HG02938 (cell line): ENCODE measurements around the gene ELMO1.

Experiments used
- ATAC-seq: cut with Tn5 transposase; IDR thresholded peaks from one replicate; pipeline ENCODE4 v1.9.1; 2021; ENCODE audit warnings: mild to moderate bottlenecking, moderate library complexity; ENCODE audit not compliant: unreplicated experiment

ELMO1 gene

DNA sequence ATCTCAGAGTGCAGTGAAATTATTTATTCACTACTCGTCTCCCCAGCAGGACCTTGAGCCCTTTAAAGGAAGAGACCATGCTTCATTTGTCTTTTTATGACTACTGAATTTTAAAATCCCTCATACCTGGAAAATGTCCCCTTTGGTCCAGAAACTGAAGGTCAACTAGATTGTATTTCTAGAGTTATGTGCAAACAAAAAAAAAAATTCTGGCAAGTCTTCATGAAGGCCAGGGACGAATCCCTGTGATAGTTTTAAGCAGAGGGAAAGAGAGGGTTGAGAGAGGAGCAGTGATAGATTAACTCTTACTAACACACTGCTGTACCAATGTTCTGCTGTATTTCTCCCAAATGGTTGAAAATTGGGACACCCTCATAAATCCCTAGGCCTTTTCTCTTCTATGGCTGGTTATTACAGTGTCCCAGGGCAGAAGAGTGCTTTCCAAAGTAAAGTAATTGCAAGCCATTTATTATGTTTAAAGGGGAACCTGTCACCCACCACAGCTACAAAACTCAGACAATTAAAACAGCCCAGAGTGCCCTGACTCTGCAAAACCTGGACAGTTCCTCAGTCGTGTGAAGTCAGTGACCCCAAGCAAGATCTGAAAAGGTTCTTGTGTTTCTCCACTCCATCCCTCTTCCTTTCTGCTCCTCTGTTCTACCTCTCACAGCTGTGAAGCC, 541.6 kb downstream of the ELMO1 start:
- ATAC-seq = no peak

DNA sequence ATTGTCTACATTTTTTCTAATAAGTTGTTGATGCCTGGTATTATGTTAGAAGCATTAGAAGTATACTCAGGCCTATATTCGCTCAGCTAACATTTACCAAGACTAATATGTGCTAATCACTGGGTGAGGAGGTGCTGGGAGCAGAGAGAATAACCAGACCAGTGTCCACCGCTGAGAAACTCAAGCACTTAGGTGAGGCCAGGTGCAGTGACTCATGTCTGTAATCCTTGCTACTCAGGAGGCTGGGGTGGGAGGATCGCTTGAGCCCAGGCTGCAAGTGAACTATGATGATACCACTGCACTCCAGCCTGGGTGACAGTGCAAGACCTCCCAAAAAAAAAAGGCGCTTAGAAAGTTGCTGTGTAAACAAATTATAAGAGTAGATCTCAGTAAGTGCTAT, 542.2 kb downstream of the ELMO1 start:
- ATAC-seq = no peak

DNA sequence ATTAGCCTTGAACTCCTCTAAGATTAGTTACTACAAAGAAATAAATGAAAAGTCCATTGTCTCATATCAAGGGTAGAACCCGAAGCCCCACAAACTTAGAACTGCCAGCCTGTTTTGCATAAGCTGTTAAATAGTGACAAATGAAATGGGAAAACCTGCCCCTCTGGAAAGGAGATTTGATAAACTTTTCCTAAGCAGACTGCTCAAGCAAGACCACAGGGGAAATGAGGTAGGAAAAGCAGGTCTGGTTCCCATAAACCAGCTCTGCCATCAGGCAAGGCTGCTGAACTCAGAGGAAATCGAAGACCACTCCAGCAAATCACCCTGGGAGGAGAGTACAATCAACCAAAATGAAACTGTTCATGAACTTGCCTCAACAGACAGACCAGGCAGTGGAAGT, 542.8 kb downstream of the ELMO1 start:
- ATAC-seq = no peak

DNA sequence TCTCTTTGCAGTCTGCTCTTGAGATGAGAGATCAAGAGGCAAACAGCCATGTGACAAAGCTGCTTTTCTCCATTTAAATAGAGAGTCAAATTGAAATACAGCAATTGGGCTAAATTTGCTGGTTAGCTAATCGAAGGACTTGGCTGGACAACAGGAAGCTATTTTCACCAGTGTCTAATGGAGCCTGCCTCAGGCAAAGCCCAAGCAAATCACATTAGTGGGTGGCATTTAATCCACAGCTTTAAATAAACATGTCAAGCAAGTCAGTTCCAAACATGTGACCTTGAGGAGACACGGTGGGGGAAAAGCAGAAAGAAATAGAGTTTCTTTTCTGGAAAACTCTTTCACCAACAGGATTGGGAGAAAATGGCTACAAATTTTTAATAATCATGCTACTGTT, 543.9 kb downstream of the ELMO1 start:
- no peak for ATAC-seq

DNA sequence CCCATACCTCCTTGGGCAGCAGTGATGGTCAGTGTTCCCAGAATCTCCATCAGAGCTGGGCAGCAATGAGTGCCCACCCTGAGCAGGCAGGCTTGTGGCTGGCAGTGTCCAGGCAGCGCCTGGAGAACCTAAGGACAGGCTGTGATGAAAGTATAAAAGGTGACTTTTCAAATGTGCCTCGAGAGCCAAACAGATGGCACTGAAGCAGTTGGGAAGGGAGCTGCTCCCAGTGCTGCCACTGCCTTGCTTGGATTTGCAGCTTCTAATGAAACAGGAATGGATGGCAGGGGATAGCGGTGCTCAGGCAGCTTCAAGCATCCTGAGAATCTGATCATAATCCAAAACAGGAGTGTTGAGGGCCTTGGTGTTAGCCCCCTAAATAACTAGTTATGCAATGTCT, 544.6 kb downstream of the ELMO1 start:
- no peak for ATAC-seq

DNA sequence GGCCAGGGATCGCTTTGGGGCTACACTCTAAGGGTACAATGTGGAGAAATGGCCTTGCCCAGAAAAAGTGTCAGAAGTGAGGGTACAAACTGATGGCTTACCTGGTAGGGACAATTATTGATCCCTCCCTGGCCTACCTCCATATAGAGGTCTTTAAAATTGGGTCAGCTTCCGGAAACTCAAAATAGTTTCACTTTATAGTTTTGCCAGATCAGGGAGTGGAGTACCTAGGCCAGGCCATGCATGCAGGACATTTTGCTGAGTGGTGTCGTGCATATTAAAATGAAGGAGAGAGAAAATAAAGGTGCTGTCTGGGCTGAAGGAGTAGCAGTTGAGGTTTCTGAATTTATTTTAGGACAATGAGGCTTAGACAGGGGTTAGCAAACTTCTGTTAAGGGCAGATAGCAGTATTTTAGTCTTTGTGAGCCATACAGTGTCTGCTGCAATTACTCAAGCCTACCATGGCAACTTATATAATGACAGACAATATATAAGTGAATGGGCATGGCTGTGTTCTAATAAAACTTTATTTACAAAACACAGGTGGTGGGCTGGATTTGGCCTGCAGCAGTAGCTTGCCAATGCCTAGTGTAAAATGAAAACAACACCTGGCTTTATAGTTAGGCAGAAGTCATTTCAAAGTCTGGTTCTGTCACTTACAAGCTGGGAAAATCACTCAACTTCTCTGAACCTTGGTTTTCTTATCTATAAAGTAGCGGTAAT, 547.5 kb downstream of the ELMO1 start:
- ATAC-seq = no peak

DNA sequence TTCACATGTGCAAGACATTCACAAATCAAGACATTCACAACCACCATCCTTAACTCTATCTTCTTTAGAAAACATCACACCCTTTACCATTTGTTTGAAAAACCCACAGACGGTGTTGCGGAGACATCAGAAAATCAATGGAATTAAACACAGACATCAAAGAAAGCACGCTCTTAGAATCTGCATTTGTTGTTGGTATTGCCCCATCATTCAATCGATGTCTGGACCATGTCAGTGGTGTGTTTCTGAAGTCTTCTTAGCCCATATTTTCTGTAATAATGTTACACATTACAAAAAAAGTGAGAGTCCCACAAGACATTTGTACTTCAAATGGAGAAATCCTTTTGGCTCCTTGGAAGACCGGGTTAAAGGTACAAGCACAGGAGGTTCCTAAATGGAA, 550.5 kb downstream of the ELMO1 start:
- ATAC-seq = no peak

DNA sequence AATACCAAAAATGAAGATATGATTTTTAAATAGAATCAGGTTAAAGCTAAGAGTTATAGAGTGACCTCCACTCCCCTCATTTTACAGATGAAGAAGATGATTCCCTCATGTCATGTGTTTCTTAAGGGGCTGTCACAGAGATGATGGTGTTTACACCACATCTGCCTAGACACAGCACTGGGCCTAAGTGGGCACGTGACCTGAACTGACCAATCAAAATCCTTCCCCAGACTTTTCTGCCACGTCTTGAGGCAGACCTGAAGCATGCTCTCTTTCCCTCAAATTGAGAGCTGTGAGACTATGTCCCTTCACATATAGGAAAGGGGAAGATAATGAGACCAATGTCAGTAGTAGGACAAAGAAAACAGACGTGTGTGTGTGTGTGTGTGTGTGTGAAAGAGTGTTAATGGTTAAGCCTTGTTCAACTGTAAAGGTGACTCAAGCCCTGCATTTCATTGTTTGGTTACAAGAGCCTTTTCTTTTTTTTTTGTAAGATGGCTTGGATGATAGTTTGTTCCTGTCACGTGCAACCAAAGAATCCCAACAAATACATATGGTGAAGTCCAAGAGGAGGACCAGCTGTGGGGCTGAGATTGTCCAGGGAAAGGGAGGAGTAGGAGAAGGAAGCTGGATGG, 551.6 kb downstream of the ELMO1 start:
- ATAC-seq = no peak

DNA sequence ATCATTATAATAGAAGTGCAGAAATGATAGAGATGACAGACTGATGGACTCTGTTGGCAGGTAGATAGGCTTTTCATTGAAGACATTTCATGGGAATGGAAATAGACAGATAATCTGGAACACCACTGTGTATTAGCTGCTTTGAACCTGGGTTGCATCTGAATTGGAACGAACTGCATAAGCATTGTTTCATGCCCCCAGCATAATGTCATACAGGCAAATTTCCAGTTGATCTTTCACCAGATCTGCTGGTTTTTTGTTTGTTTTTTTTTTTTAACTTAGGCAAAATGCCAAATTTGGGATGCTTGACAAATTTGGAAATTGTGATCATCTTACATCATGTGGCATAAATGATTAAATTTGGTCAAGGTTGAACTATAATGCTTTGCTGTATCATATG, 552.2 kb downstream of the ELMO1 start:
- ATAC-seq = no peak

DNA sequence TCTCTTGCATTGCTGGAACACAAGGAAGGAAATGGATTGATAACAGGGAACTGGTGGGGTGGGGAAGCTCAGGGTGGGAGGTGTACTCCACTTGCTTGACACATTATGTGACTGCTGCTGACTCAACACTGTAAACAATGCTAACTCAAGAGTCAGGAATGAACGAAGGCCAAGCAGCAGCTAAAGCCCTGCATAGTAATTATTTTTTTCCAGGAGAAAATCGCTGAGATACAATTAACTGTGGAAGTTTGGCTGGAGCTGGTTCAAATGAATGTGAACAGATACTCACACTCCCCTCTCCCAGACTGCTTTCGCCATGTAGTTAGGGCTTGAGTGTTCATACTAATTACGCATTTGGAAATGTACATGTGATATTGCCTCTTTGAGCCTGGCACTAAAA, 553.5 kb downstream of the ELMO1 start:
- no peak for ATAC-seq

DNA sequence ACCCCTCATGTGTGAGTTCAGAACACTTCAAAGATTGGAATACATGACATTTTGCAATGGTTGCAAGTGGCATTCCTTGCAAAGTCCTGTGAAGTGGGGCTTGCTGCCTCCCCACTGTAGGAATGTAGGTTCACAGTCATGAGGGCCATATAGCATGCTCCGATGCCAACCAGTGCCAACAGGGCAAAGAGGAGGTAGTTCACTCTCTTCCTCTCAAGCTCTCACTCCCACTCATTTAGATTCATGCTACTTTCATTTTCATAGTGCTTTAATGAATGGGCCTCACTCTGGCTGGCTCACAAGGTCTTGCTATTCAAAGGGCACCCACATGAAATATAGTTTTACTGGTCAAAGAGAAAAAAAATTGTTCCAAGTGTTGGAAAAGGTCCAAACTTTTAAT, 554.5 kb downstream of the ELMO1 start:
- ATAC-seq = no peak

DNA sequence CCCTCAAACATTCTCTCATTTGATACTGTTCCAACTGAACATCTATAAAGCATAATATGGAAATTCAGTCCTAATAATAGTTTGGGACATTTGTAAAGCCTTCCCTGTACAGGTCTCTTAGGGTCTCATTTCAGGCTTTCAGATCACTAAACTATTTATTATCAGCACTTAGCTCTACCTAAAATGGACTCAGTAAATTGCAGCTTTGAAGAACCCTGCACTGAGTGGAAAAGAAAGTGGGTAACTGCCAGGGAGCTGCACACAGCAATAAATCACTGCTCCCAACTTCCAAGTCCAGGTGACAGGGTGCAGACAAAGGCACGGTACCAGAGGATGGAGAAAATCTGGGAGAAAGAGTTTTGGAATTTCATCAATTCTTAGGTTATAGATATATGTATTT, 559.5 kb downstream of the ELMO1 start:
- ATAC-seq = no peak

DNA sequence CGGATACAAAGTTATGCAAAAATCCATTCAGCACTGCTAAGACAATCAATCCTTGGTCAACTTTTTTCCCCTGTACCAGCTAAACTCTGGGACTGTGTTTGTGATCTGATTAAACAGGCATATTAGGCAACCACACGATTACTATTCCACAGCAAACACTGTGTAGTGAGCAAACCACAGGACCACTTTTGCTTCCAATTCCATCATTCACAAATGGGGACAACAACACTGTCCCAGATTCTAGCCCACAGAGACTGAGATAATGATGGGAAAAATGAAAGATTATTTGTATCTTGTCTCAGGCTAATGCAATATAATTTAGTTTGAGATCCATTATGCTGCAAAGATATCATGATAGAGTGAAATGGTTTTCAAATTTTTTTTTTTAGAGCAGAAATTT, 560.7 kb downstream of the ELMO1 start:
- no peak for ATAC-seq

DNA sequence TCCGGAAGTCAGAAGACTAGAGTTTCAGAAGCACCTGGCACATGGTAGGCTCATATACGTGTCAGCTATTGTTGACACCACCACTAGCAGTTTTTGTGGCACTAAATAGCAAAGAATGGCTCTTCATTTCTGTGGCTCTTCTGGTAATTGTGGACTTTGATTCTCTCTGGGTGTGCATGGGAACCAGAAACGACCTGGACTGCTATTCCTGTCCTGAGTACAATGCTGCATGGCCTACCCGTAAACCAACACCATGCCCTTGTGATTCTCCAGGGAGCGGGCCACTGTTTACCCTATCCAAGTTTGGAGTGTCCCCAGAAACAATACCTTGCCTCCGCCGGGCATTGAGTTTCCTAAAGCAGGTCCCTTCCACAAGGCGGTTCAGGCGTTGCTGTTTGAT, 561.4 kb downstream of the ELMO1 start:
- no peak for ATAC-seq

DNA sequence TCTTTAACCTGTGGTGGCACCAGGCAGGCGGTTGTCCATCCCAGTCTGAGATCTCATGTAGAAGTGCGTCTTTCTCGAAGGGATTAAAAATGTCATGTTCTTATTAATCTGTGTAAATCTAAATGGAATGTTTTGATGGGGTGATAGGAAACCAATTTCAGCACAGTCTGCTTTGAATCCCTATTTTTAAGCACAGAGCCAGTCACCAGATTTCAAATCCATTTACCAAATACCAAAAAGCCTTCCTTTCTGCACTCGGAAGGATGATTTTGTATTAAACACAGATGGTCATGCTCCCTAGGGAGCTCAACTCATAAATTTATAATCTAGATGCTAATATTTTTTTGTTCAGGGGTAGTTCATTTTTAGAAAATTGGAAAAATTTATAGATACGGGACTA, 563.8 kb downstream of the ELMO1 start:
- ATAC-seq = no peak

DNA sequence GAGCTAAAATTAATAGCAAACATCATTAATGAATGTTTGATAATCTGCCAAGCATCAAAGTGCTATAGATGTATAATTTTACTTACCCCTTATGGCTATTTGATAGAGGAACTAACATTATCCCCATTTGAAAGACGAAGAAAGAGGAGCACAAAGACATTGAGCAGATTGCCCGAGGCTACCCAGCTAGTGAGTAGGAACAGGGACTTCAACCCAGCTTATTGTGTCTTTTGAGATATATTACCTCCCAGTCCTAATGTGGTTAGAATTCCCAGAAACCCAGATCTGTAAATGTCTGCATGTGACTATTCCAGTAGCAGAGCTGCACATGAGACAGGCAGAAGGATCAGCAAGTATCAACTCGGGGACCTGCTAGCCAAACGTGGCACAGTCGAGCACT, 564.3 kb downstream of the ELMO1 start:
- no peak for ATAC-seq

DNA sequence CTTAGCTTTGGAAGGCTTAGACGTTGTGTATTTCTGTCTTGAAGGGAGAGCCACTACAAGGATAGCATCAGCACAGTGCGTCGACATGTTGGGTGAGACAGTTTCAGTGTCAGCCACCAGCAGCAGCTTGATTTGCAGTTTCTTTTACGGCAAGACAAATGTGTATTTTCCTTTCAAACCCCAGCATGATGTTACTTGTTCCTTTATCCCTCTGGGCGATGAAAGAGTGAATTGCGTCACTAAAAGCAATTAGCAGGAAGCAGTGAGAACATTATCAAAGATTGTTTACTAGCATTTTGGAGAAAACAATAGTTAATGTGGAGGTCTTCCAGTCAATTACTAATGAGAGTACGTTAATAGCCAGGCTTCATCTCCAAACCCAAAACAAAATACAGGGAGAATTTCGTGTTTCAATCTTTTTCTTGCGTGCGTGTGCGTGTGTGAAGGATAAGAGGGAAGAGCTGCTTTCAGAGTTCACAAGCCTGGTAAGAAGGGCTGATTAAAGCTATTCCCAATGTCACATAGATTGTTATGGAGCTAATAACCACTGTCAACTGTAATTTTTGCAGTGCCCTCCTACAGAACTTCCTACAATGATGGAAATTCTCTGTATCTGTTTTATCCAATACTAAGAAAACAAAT, 567.3 kb downstream of the ELMO1 start:
- no peak for ATAC-seq

DNA sequence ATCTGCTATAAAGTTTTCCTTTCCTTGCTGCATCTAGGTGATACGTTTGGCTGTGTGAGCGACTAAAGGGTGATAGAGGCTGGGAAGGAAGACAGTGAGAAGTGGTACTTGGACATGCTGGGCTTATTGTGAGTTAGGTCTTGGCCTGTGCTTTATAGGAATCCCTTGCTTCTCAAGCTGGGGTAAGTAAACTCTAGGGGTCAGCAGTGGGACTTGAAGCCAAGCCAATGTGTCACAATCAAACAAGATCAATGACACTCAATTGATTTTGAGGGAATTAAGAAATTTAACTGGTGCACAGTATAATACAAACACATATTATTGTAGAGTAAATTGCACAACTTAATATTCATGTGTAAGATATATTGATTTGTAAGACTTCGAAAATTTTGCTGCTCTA, 568.6 kb downstream of the ELMO1 start:
- no peak for ATAC-seq

DNA sequence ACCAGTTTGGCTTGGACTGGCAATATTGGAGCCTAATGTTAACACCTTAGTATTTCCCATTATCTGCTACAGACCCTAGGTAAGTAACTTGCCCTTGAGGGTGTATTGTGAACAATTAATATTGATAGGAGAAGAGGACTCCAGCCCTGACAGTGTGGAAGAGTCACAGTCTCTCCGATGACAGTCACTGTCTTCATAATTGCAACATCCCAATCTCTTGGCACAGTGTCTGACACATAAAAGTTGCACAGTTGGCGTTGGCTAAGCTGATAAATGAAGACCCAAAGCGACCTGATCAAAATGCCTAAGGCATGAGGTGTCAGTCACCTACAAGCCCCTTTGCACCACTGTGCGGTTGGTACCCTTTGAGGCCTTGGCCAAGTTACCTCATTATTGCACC, 569.6 kb downstream of the ELMO1 start:
- ATAC-seq = no peak

DNA sequence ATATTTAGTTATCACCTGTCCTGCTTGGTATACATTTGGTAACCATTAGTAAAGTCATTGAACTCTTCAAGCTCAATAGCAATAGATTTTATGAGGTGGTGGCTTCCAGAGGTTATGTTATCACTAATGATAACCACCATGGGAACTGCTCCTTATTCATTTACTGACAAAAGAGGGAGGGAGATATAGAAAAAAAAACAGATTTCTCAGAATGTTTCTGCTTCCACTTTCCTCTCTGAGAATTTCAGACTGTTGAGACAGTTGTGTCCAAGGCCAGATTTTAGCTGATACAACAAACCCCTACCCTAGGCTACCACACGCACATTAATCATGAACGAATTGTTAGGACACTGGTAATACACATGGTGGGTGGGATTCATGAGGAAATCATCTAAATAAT, 570.4 kb downstream of the ELMO1 start:
- ATAC-seq = no peak

DNA sequence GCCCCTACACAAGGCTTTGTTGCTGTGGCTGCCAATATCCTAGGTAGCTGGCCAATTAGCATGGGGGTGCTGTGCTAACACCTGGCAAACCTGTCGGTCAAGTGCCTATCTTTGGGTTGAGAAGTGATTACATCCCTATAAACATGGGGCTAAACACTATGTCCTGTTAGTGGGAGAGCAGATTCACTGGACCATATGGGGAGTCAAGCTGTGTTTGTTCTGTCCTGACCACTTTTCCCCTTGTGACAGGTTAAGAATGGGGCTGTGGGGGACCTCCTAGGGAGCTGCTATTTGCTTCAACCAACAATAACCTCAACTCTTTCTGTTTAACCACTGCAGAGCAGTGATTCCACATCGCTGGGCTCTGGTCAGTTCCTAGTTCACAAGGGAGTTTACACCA, 572.9 kb downstream of the ELMO1 start:
- no peak for ATAC-seq

DNA sequence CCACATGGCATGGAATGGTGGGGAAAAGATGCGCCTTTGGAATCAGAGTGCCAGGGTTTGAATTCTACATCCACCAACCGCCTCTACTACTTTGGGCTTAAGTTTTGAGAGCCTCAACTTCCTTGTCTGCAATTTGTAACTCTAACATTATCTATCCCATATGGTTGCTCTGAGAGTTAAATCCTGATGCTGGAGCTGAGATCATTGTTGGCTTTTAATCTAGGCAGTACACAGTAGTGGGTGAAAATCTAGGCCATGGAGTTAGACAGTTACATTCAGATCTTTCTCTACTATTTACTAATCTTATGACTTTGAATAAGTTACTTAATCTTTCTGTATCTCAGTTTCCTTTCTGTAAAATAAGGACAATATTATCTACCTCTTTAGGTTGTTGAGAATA, 574.6 kb downstream of the ELMO1 start:
- no peak for ATAC-seq
